T-helper 2 cell treated with Interferon-gamma antibody and Interleukin-4, amounts not matched to agents 5 μg/mL and 100 μg/mL, for 36 hours (primary cell): ENCODE measurements around the gene SLC1A2.

Experiments used
- DNase-seq: peaks from one replicate; pipeline ENCODE4 v3.0.0; 2021; ENCODE audit warnings: low spot score
- H3K27ac Mint-ChIP-seq: one replicate; pipeline ENCODE4 v1.8.0; 2021; ENCODE audit warnings: mild to moderate bottlenecking, mixed read lengths
- H3K27me3 Mint-ChIP-seq: one replicate; pipeline ENCODE4 v1.8.0; 2021; ENCODE audit warnings: low read depth, mixed read lengths
- H3K36me3 Mint-ChIP-seq: one replicate; pipeline ENCODE4 v1.8.0; 2021; ENCODE audit warnings: low read depth, mixed read lengths
- H3K4me1 Mint-ChIP-seq: one replicate; pipeline ENCODE4 v1.8.0; 2021; ENCODE audit warnings: low read depth, mixed read lengths
- H3K4me3 Mint-ChIP-seq: one replicate; pipeline ENCODE4 v1.8.0; 2022; ENCODE audit warnings: mild to moderate bottlenecking, moderate library complexity, mixed read lengths
- H3K9me3 Mint-ChIP-seq: one replicate; pipeline ENCODE4 v1.8.0; 2021; ENCODE audit warnings: mixed read lengths

Gene SLC1A2

GRCh38 chr11:35207471-35208403 lies 211.6 kb downstream of the SLC1A2 start:
- no peak for DNase-seq
- H3K27me3 Mint-ChIP-seq, result no peaks in the 10 kb centered on the region
- peaks cover 92% of the 10 kb centered on the region for H3K36me3 Mint-ChIP-seq
- H3K4me1 Mint-ChIP-seq, result no peaks in the 10 kb centered on the region
- peaks cover 29% of the 10 kb centered on the region for H3K9me3 Mint-ChIP-seq
- H3K27ac Mint-ChIP-seq, result no peak overlapping the region
- no peak overlapping the region for H3K4me3 Mint-ChIP-seq

- Mint-ChIP-seq H3K4me3 (no peak overlapping the region), H3K9me3 (peaks cover 29% of the 10 kb centered on the region), H3K27ac (no peak overlapping the region), H3K36me3 (peaks cover 95% of the 10 kb centered on the region), H3K4me1 (no peaks in the 10 kb centered on the region), H3K27me3 (no peaks in the 10 kb centered on the region)
- no peak for DNase-seq
Measured at GRCh38 chr11:35206616-35207015, 212.7 kb downstream of the SLC1A2 start.

GRCh38 chr11:35204614-35205013 lies 214.7 kb downstream of the SLC1A2 start:
- no peak overlapping the region for H3K4me3 Mint-ChIP-seq
- H3K4me1 Mint-ChIP-seq, result peaks cover 1% of the 10 kb centered on the region

More at GRCh38 chr11:35204614-35205013, 214.7 kb downstream of the SLC1A2 start:
- Mint-ChIP-seq H3K9me3 (peaks cover 14% of the 10 kb centered on the region), H3K27ac (no peak overlapping the region), H3K36me3 (peaks cover 95% of the 10 kb centered on the region), H3K27me3 (no peaks in the 10 kb centered on the region)
- no peak for DNase-seq
